Karpas-422 (cell line): ENCODE data around the gene FAM162A. TPM values are rescaled to one million over a fixed set of nuclear protein-coding genes. Genes with fewer than 3 reads are reported as not detected.

Experiments used
- DNase-seq: peaks from one replicate; pipeline ENCODE4 v3.0.0-alpha.2; 2015
- H2AFZ ChIP-seq: fragments of 200-600 bp; sonication (generic); 2 replicates; pipeline ENCODE4 v1.6.1; 2014; ENCODE audit warnings: antibody characterized with exemption, low read length, mixed read lengths
- H3K27ac ChIP-seq: fragments of 200-600 bp; sonication (generic); 2 replicates; pipeline ENCODE4 v1.5.1; 2014; ENCODE audit warnings: mild to moderate bottlenecking, low read length, moderate library complexity
- H3K27me3 ChIP-seq: fragments of 200-600 bp; sonication (generic); 2 replicates; pipeline ENCODE4 v1.6.1; 2014; ENCODE audit warnings: low read length, mixed read lengths
- H3K36me3 ChIP-seq: fragments of 200-600 bp; sonication (generic); 2 replicates; pipeline ENCODE4 v1.6.1; 2014; ENCODE audit warnings: low read length, mixed read lengths; ENCODE audit not compliant: insufficient read depth
- H3K4me1 ChIP-seq: fragments of 200-600 bp; sonication (generic); 2 replicates; pipeline ENCODE4 v1.6.1; 2014; ENCODE audit warnings: mild to moderate bottlenecking, low read length, mixed read lengths
- H3K4me2 ChIP-seq: fragments of 200-600 bp; sonication (generic); 2 replicates; pipeline ENCODE4 v1.6.1; 2014; ENCODE audit warnings: low read length, low read depth, mild to moderate bottlenecking; ENCODE audit not compliant: poor library complexity, severe bottlenecking
- H3K4me3 ChIP-seq: fragments of 200-600 bp; sonication (generic); 2 replicates; pipeline ENCODE4 v1.5.1; 2014; ENCODE audit warnings: mild to moderate bottlenecking, antibody characterized with exemption, low read length, mixed read lengths
- H3K79me2 ChIP-seq: fragments of 200-600 bp; sonication (generic); 2 replicates; pipeline ENCODE4 v1.6.1; 2014; ENCODE audit warnings: mild to moderate bottlenecking, low read length, mixed read lengths
- H3K9ac ChIP-seq: fragments of 200-600 bp; sonication (generic); 2 replicates; pipeline ENCODE4 v1.6.0; 2014; ENCODE audit warnings: low read length
- H3K9me2 ChIP-seq: fragments of 200-600 bp; sonication (generic), shearing (Covaris generic); replicated peaks from 2 replicates; pipeline ENCODE4 v1.6.0; 2014; ENCODE audit warnings: mild to moderate bottlenecking, low read length, moderate library complexity; ENCODE audit not compliant: insufficient read depth
- H3K9me3 ChIP-seq: fragments of 300-700, 200-600 bp; sonication (generic); 2 replicates; pipeline ENCODE4 v1.6.1; 2014; ENCODE audit warnings: low read length, mixed read lengths
- H4K20me1 ChIP-seq: fragments of 200-600 bp; sonication (generic); 2 replicates; pipeline ENCODE4 v1.6.1; 2014; ENCODE audit warnings: mild to moderate bottlenecking, antibody characterized with exemption, low read length, low read depth; ENCODE audit not compliant: insufficient read depth
- total RNA-seq: library from RNA; depleted of rRNA; stranded (reverse); fragments of >200 nt; shearing (Covaris generic); gene quantifications from 2 replicates; pipeline ENCODE4 v1.2.3, GENCODE V29; 2014; ENCODE audit warnings: low replicate concordance

Gene FAM162A
- total RNA-seq, 1 experiment from 2014 or later = 197 TPM

GRCh38 chr3:122415762-122416654 is 32.0 kb downstream of the FAM162A start, which contains the start of gene WDR5B:
Gene WDR5B (minus strand): TSS chr3:122416062. CDS start chr3:122415528, 534 bp downstream.
- Histone ChIP-seq H3K27ac (peak within 1 kb of the TSS; percentile 81), H3K4me1 (peaks cover 34% of the 10 kb centered on the region), H3K79me2 (peaks cover 38% of the 10 kb centered on the region), H3K36me3 (peaks cover 14% of the 10 kb centered on the region; the same call in 1 of the 2 replicates), H3K9me3 (no peaks in the 10 kb centered on the region), H4K20me1 (no peaks in the 10 kb centered on the region), H3K27me3 (no peaks in the 10 kb centered on the region), H3K4me2 (peak within 1 kb of the TSS; percentile 90), H3K9ac (peak within 1 kb of the TSS; percentile 77), H3K9me2 (no peaks in the 10 kb centered on the region), H3K4me3 (peak within 1 kb of the TSS; percentile 85), H2AFZ (peak within 1 kb of the TSS; percentile 65; the same call in 1 of the 2 replicates)
- DNase-seq = peak; percentile 99

GRCh38 chr3:122416966-122417365 is 33.0 kb downstream of the FAM162A start:
- Histone ChIP-seq H3K36me3 (peaks cover 15% of the 10 kb centered on the region; the same call in 1 of the 2 replicates), H3K27ac (peak overlapping the region; percentile 81), H3K9me2 (no peaks in the 10 kb centered on the region), H3K9me3 (no peaks in the 10 kb centered on the region), H3K4me2 (peak overlapping the region; percentile 90), H4K20me1 (no peaks in the 10 kb centered on the region), H3K9ac (peak overlapping the region; percentile 77), H2AFZ (no peak overlapping the region), H3K4me3 (peak overlapping the region; percentile 85), H3K79me2 (peaks cover 39% of the 10 kb centered on the region), H3K4me1 (peaks cover 34% of the 10 kb centered on the region), H3K27me3 (no peaks in the 10 kb centered on the region)
- DNase-seq = no peak

- H3K79me2 ChIP-seq = peaks cover 47% of the 10 kb centered on the region
- H2AFZ ChIP-seq = no peak overlapping the region
- no peaks in the 10 kb centered on the region for H3K9me2 ChIP-seq
- H3K9ac ChIP-seq = no peak overlapping the region
- no peak for DNase-seq
- no peaks in the 10 kb centered on the region for H3K27me3 ChIP-seq
- no peaks in the 10 kb centered on the region for H3K9me3 ChIP-seq
- no peak overlapping the region for H3K27ac ChIP-seq
- H4K20me1 ChIP-seq = no peaks in the 10 kb centered on the region
- peaks cover 39% of the 10 kb centered on the region for H3K36me3 ChIP-seq
- peaks cover 15% of the 10 kb centered on the region for H3K4me1 ChIP-seq
- H3K4me2 ChIP-seq = no peak overlapping the region
- H3K4me3 ChIP-seq = no peak overlapping the region
Measured at GRCh38 chr3:122421101-122421500, 37.1 kb downstream of the FAM162A start.

GRCh38 chr3:122421836-122422235 is 37.9 kb downstream of the FAM162A start:
- H3K9me3 ChIP-seq = no peaks in the 10 kb centered on the region
- peaks cover 46% of the 10 kb centered on the region for H3K36me3 ChIP-seq
- peaks cover 13% of the 10 kb centered on the region for H3K4me1 ChIP-seq
- H2AFZ ChIP-seq = no peak overlapping the region
- no peak overlapping the region for H3K4me3 ChIP-seq
- no peak for DNase-seq
- no peaks in the 10 kb centered on the region for H3K27me3 ChIP-seq
- H3K79me2 ChIP-seq = peaks cover 46% of the 10 kb centered on the region
- no peaks in the 10 kb centered on the region for H4K20me1 ChIP-seq
- no peak overlapping the region for H3K4me2 ChIP-seq
- H3K9me2 ChIP-seq = no peaks in the 10 kb centered on the region
- no peak overlapping the region for H3K27ac ChIP-seq
- H3K9ac ChIP-seq = no peak overlapping the region

GRCh38 chr3:122427857-122428471 is 44.0 kb downstream of the FAM162A start:
- Histone ChIP-seq H3K9ac (no peak overlapping the region), H2AFZ (no peak overlapping the region), H3K79me2 (peaks cover 35% of the 10 kb centered on the region), H3K4me1 (no peaks in the 10 kb centered on the region), H3K4me3 (no peak overlapping the region), H3K9me3 (peaks cover 3% of the 10 kb centered on the region; the same call in 1 of the 2 replicates), H3K9me2 (no peaks in the 10 kb centered on the region), H3K4me2 (no peak overlapping the region), H3K27me3 (no peaks in the 10 kb centered on the region), H3K36me3 (peaks cover 92% of the 10 kb centered on the region), H4K20me1 (no peaks in the 10 kb centered on the region), H3K27ac (no peak overlapping the region)
- DNase-seq = no peak

- H4K20me1 ChIP-seq = no peaks in the 10 kb centered on the region
- H3K4me1 ChIP-seq = no peaks in the 10 kb centered on the region
- peaks cover 21% of the 10 kb centered on the region for H3K79me2 ChIP-seq
- DNase-seq = no peak
- peaks cover 3% of the 10 kb centered on the region; the same call in 1 of the 2 replicates for H3K9me3 ChIP-seq
- no peaks in the 10 kb centered on the region for H3K9me2 ChIP-seq
- H3K36me3 ChIP-seq = peaks cover 90% of the 10 kb centered on the region
- H3K27ac ChIP-seq = no peak overlapping the region
- no peak overlapping the region for H3K4me3 ChIP-seq
- H2AFZ ChIP-seq = no peak overlapping the region
- no peak overlapping the region for H3K4me2 ChIP-seq
- H3K9ac ChIP-seq = no peak overlapping the region
- H3K27me3 ChIP-seq = no peaks in the 10 kb centered on the region
Measured at GRCh38 chr3:122430371-122430770, 46.4 kb downstream of the FAM162A start.

GRCh38 chr3:122435950-122436349 is 52.0 kb downstream of the FAM162A start:
- no peak overlapping the region for H3K4me2 ChIP-seq
- no peak overlapping the region for H2AFZ ChIP-seq
- H3K9me3 ChIP-seq = no peaks in the 10 kb centered on the region
- H3K27ac ChIP-seq = no peak overlapping the region
- no peaks in the 10 kb centered on the region for H3K27me3 ChIP-seq
- H3K9ac ChIP-seq = no peak overlapping the region
- no peak for DNase-seq
- no peaks in the 10 kb centered on the region for H3K4me1 ChIP-seq
- peaks cover 87% of the 10 kb centered on the region for H3K36me3 ChIP-seq
- peaks cover 13% of the 10 kb centered on the region for H3K79me2 ChIP-seq
- no peak overlapping the region for H3K4me3 ChIP-seq
- no peaks in the 10 kb centered on the region for H3K9me2 ChIP-seq
- no peaks in the 10 kb centered on the region for H4K20me1 ChIP-seq

- H3K4me3 ChIP-seq = no peak overlapping the region
Measured at GRCh38 chr3:122443090-122443489, 59.1 kb downstream of the FAM162A start.

More at GRCh38 chr3:122443090-122443489, 59.1 kb downstream of the FAM162A start:
- Histone ChIP-seq H3K4me1 (no peaks in the 10 kb centered on the region), H3K9me2 (no peaks in the 10 kb centered on the region), H3K79me2 (peaks cover 26% of the 10 kb centered on the region), H3K9ac (no peak overlapping the region), H3K36me3 (peaks cover 53% of the 10 kb centered on the region), H2AFZ (no peak overlapping the region), H3K27ac (no peak overlapping the region), H3K9me3 (no peaks in the 10 kb centered on the region), H3K4me2 (no peak overlapping the region), H3K27me3 (no peaks in the 10 kb centered on the region), H4K20me1 (no peaks in the 10 kb centered on the region)
- DNase-seq = no peak
